H1 (cell line): Measurements from ENCODE around the gene SUCLG2.

Experiments used
- ATF3 ChIP-seq: IDR thresholded peaks from 2 replicates; pipeline ENCODE4 v1.6.1; 2011; ENCODE audit warnings: low read depth, mild to moderate bottlenecking, low read length; ENCODE audit not compliant: insufficient read depth
- BRCA1 ChIP-seq: IDR thresholded peaks from 2 replicates; pipeline ENCODE4 v1.6.1; 2012; ENCODE audit warnings: low read depth, low read length, improper control_type of control experiment
- CBX5 ChIP-seq: fragments of 300-800, 300-1000 bp; sonication (generic); IDR thresholded peaks from 2 replicates; pipeline ENCODE4 v1.7.1; 2016; ENCODE audit warnings: antibody characterized with exemption, low read length, low read depth
- TF ChIP-seq, protein P1 (sequence below), 3 experiments: IDR thresholded peaks; 1 replicate in 2 of 3; 2 replicates in 1 of 3; pipeline versions ENCODE4 v1.5.1 to v1.6.1; 2011; ENCODE audit warnings: low read length in 3 of 3, mild to moderate bottlenecking in 3 of 3, inconsistent platforms in 2 of 3, low read depth in 1 of 3, moderate library complexity in 1 of 3; ENCODE audit not compliant: insufficient read depth in 1 of 3; ENCODE audit errors: control extremely low read depth in 1 of 3

GRCh38 chr3:67447393-67447792 lies 207.0 kb downstream of the SUCLG2 start:
- TF ChIP-seq CBX5 (no peak), ATF3 (no peak), BRCA1 (no peak)
- TF ChIP-seq, protein P1, sequence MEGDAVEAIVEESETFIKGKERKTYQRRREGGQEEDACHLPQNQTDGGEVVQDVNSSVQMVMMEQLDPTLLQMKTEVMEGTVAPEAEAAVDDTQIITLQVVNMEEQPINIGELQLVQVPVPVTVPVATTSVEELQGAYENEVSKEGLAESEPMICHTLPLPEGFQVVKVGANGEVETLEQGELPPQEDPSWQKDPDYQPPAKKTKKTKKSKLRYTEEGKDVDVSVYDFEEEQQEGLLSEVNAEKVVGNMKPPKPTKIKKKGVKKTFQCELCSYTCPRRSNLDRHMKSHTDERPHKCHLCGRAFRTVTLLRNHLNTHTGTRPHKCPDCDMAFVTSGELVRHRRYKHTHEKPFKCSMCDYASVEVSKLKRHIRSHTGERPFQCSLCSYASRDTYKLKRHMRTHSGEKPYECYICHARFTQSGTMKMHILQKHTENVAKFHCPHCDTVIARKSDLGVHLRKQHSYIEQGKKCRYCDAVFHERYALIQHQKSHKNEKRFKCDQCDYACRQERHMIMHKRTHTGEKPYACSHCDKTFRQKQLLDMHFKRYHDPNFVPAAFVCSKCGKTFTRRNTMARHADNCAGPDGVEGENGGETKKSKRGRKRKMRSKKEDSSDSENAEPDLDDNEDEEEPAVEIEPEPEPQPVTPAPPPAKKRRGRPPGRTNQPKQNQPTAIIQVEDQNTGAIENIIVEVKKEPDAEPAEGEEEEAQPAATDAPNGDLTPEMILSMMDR (IDR thresholded peaks at IDR 0.05; ENCODE audit: control extremely low read depth in 1 of 3, insufficient read depth in 1 of 3, low read depth in 1 of 3, low read length in 3 of 3): no peak
